Skeletal muscle tissue (tissue), 4 donors: ENCODE data around the gene PSMG1. TPM values are rescaled to one million over a fixed set of nuclear protein-coding genes. Genes with fewer than 3 reads are reported as not detected.
A peak's percentile ranks its signal among the peaks of the same experiment; 100 is the strongest.
"Not testable (repeated sequence)": the region's sequence is repeated elsewhere in the genome, so short reads cannot be mapped to it uniquely, and the experiment has no call there.

Experiments
- H3K27ac ChIP-seq: one replicate; pipeline ENCODE4 v1.7.0; 2013; ENCODE audit warnings: mild to moderate bottlenecking, low read depth, low read length, inconsistent platforms
- H3K27me3 ChIP-seq, 3 donors: one replicate each; pipeline ENCODE4 v1.7.0; 2013; ENCODE audit warnings: low read length in 3 of 3; ENCODE audit not compliant: control insufficient read depth in 3 of 3, insufficient read depth in 3 of 3
- H3K36me3 ChIP-seq, 3 donors: one replicate each; pipeline ENCODE4 v1.7.0; 2013; ENCODE audit warnings: low read length in 3 of 3; ENCODE audit not compliant: control insufficient read depth in 3 of 3, insufficient read depth in 3 of 3
- H3K4me1 ChIP-seq, 3 donors: one replicate each; pipeline ENCODE4 v1.7.0; 2013; ENCODE audit warnings: low read length in 3 of 3, mild to moderate bottlenecking in 3 of 3; ENCODE audit not compliant: control insufficient read depth in 3 of 3, insufficient read depth in 3 of 3
- H3K4me3 ChIP-seq, 3 donors: one replicate each; pipeline ENCODE4 v1.7.0; 2013; ENCODE audit warnings: low read length in 3 of 3
- H3K9ac ChIP-seq, 3 donors: one replicate each; pipeline ENCODE4 v1.7.0; 2013; ENCODE audit warnings: low read length in 3 of 3, mild to moderate bottlenecking in 3 of 3, moderate library complexity in 2 of 3, low read depth in 1 of 3
- H3K9me3 ChIP-seq, 3 donors: one replicate each; pipeline ENCODE4 v1.7.0; 2013; ENCODE audit warnings: low read length in 3 of 3; ENCODE audit not compliant: control insufficient read depth in 3 of 3
- total RNA-seq: library from RNA; depleted of rRNA; stranded (reverse); fragments of >200 nt; gene quantifications from one replicate; pipeline ENCODE4 v1.2.3, GENCODE V29; 2014
- donor health status: Osteomylitis.

The PSMG1 gene
- 39.1 TPM for total RNA-seq

- H3K27ac ChIP-seq, result peak within 1 kb of the TSS; percentile 93
- H3K36me3 ChIP-seq, result peaks cover 0 to 2% (median 0%) of the 10 kb centered on the region in 3 donors
- peaks cover 7 to 14% (median 7%) of the 10 kb centered on the region in 3 donors for H3K4me1 ChIP-seq
- H3K4me3 ChIP-seq, result peak within 1 kb of the TSS; percentile 88 to 91 (median 89)
- H3K9ac ChIP-seq, result peak within 1 kb of the TSS; percentile 89 to 97 (median 94)
- H3K9me3 ChIP-seq, result no peaks in the 10 kb centered on the region
- H3K27me3 ChIP-seq, result no peaks in the 10 kb centered on the region
These were observed at the start of gene PSMG1 for GRCh38 chr21:39183272-39184049. Gene PSMG1, minus strand, starts transcription at chr21:39183451. Its CDS starts 66 bp downstream, at chr21:39183385.

DNA sequence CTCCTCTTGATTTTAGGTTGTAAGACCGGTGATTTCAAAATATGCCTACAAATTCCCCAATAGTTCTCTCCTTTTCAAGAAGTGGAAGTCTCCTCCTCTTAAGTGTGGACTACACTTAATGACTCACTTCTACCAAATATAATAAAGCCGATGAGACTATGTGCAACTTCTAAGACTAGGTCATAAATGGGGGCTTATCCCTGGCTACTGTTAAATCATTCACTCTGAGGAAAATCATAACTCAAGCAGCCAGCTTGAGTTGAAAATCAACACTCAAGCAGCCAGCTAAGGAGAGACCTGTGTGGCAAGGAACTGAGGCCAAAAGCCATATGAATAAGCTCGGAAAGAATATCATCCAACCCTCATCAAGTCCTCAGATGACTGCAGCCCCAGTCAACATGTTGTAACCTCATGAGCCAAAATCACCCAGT, 49.6 kb upstream of the PSMG1 start:
- Histone ChIP-seq H3K4me1 (no peaks in the 10 kb centered on the region), H3K36me3 (peaks cover 11 to 37% (median 36%) of the 10 kb centered on the region in 3 donors), H3K9me3 (no peaks in the 10 kb centered on the region)

GRCh38 chr21:39224930-39225329, 41.7 kb upstream of the PSMG1 start:
- Histone ChIP-seq H3K4me3 (no peak overlapping the region), H3K9ac (no peak overlapping the region), H3K4me1 (no peaks in the 10 kb centered on the region), H3K27me3 (no peaks in the 10 kb centered on the region), H3K27ac (no peak overlapping the region), H3K9me3 (no peaks in the 10 kb centered on the region), H3K36me3 (peaks cover 5 to 16% (median 15%) of the 10 kb centered on the region in 3 donors)

More for the DNA sequence above, 49.6 kb upstream of the PSMG1 start:
- Histone ChIP-seq H3K9ac (no peak overlapping the region), H3K27ac (no peak overlapping the region), H3K27me3 (no peaks in the 10 kb centered on the region), H3K4me3 (no peak overlapping the region)

DNA sequence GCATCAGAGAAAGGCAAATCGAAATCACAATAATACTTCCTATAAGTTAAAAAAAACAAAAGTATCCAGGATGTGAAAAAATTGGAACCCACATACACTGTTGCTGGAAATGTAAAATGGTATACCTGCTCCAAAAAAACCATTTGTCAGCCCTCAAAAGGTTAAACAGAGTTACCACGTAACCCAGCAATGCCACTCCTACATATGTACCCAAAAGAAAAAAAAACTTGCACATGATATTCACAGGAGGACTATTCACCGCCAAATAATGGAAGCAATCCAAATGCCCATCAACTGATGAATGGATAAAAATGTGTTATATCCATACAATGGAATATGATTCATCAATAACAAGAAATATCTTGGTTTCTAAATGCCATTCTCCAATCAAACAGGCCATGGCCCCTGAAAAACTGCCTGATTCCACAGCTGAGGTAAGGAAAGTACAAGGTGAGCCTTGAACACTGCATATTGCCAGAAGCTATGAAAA, 38.8 kb upstream of the PSMG1 start:
- H3K9ac ChIP-seq, result no peak overlapping the region
- H3K27me3 ChIP-seq, result no peaks in the 10 kb centered on the region
- no peak overlapping the region for H3K4me3 ChIP-seq
- no peak overlapping the region for H3K27ac ChIP-seq
- no peaks in the 10 kb centered on the region for H3K4me1 ChIP-seq
- H3K9me3 ChIP-seq, result no peaks in the 10 kb centered on the region
- H3K36me3 ChIP-seq, result peaks cover 5 to 19% (median 11%) of the 10 kb centered on the region in 3 donors

DNA sequence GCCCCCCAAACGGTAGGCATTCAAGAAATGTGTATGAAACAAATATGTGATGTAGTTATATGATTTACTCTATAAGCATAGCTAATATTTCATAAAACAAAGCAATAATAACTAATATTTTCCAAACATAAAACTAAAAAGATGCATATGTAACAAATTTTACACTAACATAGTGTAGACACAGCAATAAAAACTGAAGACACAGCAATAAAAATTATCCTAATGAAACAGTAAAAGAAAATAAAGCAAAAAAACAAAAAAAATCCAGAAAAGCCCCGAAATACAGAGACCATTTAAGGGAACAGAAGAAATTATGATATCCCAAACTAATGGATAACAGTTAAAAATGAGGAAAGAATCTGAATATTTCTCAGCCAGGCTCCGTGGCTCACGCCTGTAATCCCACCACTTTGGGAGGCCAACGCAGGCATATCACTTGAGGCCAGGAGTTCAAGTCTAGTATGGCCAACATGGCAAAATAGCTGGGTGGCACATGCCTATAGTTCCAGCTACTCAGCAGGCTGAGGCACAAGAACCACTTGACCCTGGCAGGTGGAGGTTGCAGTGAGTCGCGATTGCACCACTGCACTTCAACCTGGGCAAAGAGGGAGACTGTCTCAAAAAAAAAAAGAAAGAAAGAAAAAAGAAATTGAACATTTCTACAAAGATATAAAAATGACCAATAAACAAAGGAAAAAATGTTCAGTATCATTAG, 38.2 kb upstream of the PSMG1 start:
- Histone ChIP-seq H3K27ac (no peak overlapping the region), H3K9ac (no peak overlapping the region), H3K4me1 (no peaks in the 10 kb centered on the region), H3K9me3 (no peaks in the 10 kb centered on the region), H3K27me3 (no peaks in the 10 kb centered on the region), H3K4me3 (no peak overlapping the region), H3K36me3 (peaks cover 5 to 16% (median 11%) of the 10 kb centered on the region in 3 donors)

DNA sequence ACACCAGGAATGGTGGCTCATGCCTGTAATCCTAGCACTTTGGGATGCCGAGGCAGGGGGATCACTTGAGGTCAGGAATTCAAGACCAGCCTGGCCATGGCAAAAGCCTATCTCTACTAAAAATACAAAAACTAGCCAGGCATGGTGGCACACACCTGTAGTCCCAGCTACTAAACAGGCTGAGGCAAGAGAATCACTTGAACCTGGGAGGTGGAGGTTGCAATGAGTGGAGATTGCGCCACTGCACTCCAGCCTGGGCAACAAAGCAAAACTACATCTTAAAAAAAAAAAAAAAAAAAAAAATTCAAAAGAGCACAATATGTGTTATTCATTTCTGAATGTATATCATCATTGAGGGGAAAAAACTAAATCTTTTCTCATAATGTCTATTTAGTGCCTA, 37.6 kb upstream of the PSMG1 start:
- not testable (repeated sequence) for H3K27ac ChIP-seq, H3K9me3 ChIP-seq, H3K9ac ChIP-seq, H3K4me1 ChIP-seq, H3K27me3 ChIP-seq, H3K4me3 ChIP-seq
- peaks cover 5 to 16% (median 11%) of the 10 kb centered on the region in 3 donors for H3K36me3 ChIP-seq

DNA sequence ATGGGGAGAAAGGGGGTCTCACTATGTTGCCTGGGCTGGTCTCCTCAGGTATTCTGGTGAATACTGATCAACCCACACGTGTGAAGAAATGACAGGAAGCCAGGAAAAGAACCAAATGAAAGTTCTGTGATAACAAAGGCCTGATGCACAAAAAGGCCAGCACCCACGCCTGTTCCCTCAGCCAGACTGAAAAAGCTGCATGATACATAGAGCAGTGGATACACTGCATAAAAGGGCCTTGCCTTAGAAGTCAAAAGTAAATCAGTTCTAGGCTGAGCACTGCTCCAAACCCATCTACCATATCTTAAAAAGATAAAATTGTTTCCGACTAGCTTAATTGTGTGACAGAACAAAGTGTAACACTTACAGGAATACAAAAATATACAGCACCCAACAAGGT, 36.9 kb upstream of the PSMG1 start:
- Histone ChIP-seq H3K9ac (no peak overlapping the region), H3K4me1 (no peaks in the 10 kb centered on the region), H3K27me3 (no peaks in the 10 kb centered on the region), H3K9me3 (no peaks in the 10 kb centered on the region), H3K4me3 (no peak overlapping the region), H3K36me3 (peaks cover 5 to 21% (median 11%) of the 10 kb centered on the region in 3 donors), H3K27ac (no peak overlapping the region)

DNA sequence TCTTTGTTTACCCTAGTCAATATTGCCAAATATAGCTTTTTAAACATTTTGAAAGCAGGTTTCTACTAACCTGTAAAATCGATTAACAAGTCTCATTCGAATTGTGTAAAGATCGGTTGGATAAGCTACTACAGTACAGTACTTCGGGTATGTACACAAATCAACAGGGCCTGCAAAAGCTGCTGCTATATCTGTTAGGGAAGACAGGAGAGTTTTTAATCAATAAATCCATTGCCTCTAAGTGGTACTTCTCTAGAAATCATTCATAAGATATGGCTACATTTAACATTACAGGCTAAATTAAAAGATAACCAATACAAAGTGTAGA, 34.8 kb upstream of the PSMG1 start:
- Histone ChIP-seq H3K27ac (no peak overlapping the region), H3K9ac (no peak overlapping the region), H3K4me1 (no peaks in the 10 kb centered on the region), H3K4me3 (no peak overlapping the region), H3K9me3 (no peaks in the 10 kb centered on the region), H3K36me3 (peaks cover 0 to 16% (median 4%) of the 10 kb centered on the region in 3 donors), H3K27me3 (no peaks in the 10 kb centered on the region)

- Histone ChIP-seq H3K4me3 (no peak overlapping the region), H3K9me3 (no peaks in the 10 kb centered on the region), H3K27me3 (no peaks in the 10 kb centered on the region), H3K4me1 (no peaks in the 10 kb centered on the region), H3K36me3 (peaks cover 0 to 16% (median 4%) of the 10 kb centered on the region in 3 donors), H3K9ac (no peak overlapping the region), H3K27ac (no peak overlapping the region)
These were observed 34.3 kb upstream of the PSMG1 start for GRCh38 chr21:39217356-39218081.
